HepG2 (cell line): ENCODE results near the gene PSKH1. TPM values are rescaled to one million over a fixed set of nuclear protein-coding genes. Genes with fewer than 3 reads are reported as not detected.
A peak's percentile ranks its signal among the peaks of the same experiment; 100 is the strongest.

Source experiments
- ARNT2 ChIP-seq: sonication (generic); formaldehyde crosslinking; IDR thresholded peaks from 2 replicates; pipeline ENCODE4 v1.8.0; 2022; ENCODE audit warnings: mild to moderate bottlenecking, low read depth, missing genetic modification reagents, moderate library complexity
- ATRX ChIP-seq: sonication (generic); formaldehyde crosslinking; IDR thresholded peaks from 2 replicates; pipeline ENCODE4 v1.4.0; 2020; ENCODE audit warnings: missing genetic modification reagents, borderline replicate concordance
- KDM2A ChIP-seq: sonication (generic); formaldehyde crosslinking; IDR thresholded peaks from 2 replicates; pipeline ENCODE4 v1.4.0; 2020; ENCODE audit warnings: low read depth, missing genetic modification reagents, borderline replicate concordance
- SOX6 ChIP-seq, 2 experiments: fragments of 450-650 bp in 1 of 2; sonication (generic) in 1 of 2; formaldehyde crosslinking in 1 of 2; IDR thresholded peaks; 2 replicates each; pipeline versions ENCODE4 v1.4.0 to v1.6.1; 2017 to 2020; ENCODE audit warnings: antibody characterized with exemption in 1 of 2, mild to moderate bottlenecking in 1 of 2, missing genetic modification reagents in 1 of 2
- polyA plus RNA-seq, 8 experiments: library from polyadenylated mRNA; depleted of rRNA in 3 of 8; stranded (reverse) in 7 of 8; unstranded in 1 of 8; fragments of >200 nt; fragmentation: Illumina TruSeq in 4 of 8; extraction: Trizol in 4 of 8; gene quantifications; 2 replicates each; pipeline versions ENCODE4 v1.2.1 to v1.2.3, GENCODE V29; 2011 to 2016; ENCODE audit warnings: low read depth in 4 of 8, missing spikeins in 1 of 8, mixed read lengths in 1 of 8; ENCODE audit not compliant: insufficient read depth in 1 of 8
- total RNA-seq, 5 experiments: library from RNA; depleted of rRNA; stranded (reverse); fragments of >200 nt; fragmentation: Illumina TruSeq; extraction: Trizol; gene quantifications; 2 replicates each; pipeline ENCODE4 v1.2.3, GENCODE V29; 2016; ENCODE audit warnings: low read depth in 1 of 5
- TF ChIP-seq, protein P1 (sequence below): sonication (generic); formaldehyde crosslinking; IDR thresholded peaks from 2 replicates; pipeline ENCODE4 v1.5.0; 2020; ENCODE audit warnings: missing genetic modification reagents
- TF ChIP-seq, protein P2 (sequence below): sonication (generic); formaldehyde crosslinking; IDR thresholded peaks from one replicate; pipeline ENCODE4 v1.5.1; 2020; ENCODE audit warnings: mild to moderate bottlenecking, missing genetic modification reagents; ENCODE audit errors: not compliant biosample characterization
- TF ChIP-seq, protein P3 (sequence below): sonication (generic); formaldehyde crosslinking; IDR thresholded peaks from 2 replicates; pipeline ENCODE4 v1.4.0; 2020; ENCODE audit warnings: missing genetic modification reagents, borderline replicate concordance
- TF ChIP-seq, protein P4 (sequence below): sonication (generic); formaldehyde crosslinking; IDR thresholded peaks from 2 replicates; pipeline ENCODE4 v1.4.0; 2020; ENCODE audit warnings: missing genetic modification reagents, borderline replicate concordance

Gene PSKH1
- total and polyA plus RNA-seq, 2 of the 13 experiments (the other 11 are each of a cell fraction or from before 2014, with no cell fraction given): 8.4 to 19.1 TPM

DNA sequence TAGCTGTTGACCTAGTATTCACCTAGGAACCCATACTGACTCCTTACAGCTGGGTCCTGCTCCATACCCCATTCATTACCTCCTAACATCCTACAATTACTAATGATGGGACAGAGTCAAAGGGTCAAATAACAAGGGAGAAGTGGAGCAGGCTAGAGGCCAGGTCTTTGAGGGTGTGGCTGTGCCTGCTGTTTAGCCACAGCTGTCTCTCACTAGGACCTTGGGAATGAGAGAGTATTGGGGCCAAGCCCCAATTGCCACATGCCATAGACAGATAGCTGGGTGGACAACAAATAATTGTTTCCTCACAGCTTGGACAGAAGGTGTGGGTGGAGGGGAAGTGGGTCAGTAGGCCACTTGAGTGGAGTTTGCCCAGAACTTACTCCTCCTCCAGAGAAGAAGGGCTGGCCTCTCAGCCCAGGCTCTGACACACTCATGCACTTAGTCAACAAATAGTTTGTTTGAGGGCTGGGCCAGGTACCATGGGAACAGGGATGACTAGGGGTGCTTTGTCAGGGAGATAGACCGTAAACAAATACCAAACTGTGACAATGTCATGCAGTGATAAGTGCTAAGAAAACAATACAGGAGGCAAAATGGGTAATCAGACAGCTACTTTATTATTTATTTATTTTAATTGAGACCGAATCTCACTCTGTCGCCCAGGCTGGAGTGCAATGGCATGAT lies 35.4 kb upstream of the PSKH1 start (continued):
- TF ChIP-seq, protein P1, sequence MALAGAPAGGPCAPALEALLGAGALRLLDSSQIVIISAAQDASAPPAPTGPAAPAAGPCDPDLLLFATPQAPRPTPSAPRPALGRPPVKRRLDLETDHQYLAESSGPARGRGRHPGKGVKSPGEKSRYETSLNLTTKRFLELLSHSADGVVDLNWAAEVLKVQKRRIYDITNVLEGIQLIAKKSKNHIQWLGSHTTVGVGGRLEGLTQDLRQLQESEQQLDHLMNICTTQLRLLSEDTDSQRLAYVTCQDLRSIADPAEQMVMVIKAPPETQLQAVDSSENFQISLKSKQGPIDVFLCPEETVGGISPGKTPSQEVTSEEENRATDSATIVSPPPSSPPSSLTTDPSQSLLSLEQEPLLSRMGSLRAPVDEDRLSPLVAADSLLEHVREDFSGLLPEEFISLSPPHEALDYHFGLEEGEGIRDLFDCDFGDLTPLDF (CRISPR knock-in tag): no peak
- TF ChIP-seq SOX6 (IDR thresholded peaks at IDR 0.05) (no peak), SOX6 (CRISPR knock-in tag; IDR thresholded peaks at IDR 0.05) (peak; percentile 90), ARNT2 (CRISPR knock-in tag) (no peak), ATRX (CRISPR knock-in tag) (no peak), KDM2A (CRISPR knock-in tag) (peak; percentile 52)
- TF ChIP-seq, protein P2, sequence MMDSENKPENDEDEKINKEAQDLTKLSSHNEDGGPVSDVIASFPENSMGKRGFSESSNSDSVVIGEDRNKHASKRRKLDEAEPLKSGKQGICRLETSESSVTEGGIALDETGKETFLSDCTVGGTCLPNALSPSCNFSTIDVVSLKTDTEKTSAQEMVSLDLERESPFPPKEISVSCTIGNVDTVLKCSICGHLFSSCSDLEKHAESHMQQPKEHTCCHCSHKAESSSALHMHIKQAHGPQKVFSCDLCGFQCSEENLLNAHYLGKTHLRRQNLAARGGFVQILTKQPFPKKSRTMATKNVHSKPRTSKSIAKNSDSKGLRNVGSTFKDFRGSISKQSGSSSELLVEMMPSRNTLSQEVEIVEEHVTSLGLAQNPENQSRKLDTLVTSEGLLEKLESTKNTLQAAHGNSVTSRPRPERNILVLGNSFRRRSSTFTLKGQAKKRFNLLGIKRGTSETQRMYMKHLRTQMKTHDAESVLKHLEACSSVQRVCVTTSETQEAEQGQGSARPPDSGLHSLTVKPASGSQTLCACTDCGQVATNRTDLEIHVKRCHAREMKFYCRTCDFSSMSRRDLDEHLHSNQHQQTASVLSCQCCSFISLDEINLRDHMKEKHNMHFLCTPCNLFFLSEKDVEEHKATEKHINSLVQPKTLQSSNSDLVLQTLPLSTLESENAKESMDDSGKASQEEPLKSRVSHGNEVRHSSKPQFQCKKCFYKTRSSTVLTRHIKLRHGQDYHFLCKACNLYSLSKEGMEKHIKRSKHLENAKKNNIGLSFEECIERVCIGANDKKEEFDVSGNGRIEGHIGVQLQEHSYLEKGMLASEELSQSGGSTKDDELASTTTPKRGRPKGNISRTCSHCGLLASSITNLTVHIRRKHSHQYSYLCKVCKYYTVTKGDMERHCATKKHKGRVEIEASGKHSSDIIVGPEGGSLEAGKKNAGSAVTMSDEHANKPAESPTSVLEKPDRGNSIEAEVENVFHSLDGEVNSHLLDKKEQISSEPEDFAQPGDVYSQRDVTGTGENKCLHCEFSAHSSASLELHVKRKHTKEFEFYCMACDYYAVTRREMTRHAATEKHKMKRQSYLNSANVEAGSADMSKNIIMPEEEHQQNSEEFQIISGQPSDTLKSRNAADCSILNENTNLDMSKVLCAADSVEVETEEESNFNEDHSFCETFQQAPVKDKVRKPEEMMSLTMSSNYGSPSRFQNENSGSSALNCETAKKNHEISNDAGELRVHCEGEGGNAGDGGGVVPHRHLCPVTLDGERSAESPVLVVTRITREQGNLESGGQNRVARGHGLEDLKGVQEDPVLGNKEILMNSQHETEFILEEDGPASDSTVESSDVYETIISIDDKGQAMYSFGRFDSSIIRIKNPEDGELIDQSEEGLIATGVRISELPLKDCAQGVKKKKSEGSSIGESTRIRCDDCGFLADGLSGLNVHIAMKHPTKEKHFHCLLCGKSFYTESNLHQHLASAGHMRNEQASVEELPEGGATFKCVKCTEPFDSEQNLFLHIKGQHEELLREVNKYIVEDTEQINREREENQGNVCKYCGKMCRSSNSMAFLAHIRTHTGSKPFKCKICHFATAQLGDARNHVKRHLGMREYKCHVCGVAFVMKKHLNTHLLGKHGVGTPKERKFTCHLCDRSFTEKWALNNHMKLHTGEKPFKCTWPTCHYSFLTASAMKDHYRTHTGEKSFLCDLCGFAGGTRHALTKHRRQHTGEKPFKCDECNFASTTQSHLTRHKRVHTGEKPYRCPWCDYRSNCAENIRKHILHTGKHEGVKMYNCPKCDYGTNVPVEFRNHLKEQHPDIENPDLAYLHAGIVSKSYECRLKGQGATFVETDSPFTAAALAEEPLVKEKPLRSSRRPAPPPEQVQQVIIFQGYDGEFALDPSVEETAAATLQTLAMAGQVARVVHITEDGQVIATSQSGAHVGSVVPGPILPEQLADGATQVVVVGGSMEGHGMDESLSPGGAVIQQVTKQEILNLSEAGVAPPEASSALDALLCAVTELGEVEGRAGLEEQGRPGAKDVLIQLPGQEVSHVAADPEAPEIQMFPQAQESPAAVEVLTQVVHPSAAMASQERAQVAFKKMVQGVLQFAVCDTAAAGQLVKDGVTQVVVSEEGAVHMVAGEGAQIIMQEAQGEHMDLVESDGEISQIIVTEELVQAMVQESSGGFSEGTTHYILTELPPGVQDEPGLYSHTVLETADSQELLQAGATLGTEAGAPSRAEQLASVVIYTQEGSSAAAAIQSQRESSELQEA (CRISPR knock-in tag): no peak
- TF ChIP-seq, protein P3, sequence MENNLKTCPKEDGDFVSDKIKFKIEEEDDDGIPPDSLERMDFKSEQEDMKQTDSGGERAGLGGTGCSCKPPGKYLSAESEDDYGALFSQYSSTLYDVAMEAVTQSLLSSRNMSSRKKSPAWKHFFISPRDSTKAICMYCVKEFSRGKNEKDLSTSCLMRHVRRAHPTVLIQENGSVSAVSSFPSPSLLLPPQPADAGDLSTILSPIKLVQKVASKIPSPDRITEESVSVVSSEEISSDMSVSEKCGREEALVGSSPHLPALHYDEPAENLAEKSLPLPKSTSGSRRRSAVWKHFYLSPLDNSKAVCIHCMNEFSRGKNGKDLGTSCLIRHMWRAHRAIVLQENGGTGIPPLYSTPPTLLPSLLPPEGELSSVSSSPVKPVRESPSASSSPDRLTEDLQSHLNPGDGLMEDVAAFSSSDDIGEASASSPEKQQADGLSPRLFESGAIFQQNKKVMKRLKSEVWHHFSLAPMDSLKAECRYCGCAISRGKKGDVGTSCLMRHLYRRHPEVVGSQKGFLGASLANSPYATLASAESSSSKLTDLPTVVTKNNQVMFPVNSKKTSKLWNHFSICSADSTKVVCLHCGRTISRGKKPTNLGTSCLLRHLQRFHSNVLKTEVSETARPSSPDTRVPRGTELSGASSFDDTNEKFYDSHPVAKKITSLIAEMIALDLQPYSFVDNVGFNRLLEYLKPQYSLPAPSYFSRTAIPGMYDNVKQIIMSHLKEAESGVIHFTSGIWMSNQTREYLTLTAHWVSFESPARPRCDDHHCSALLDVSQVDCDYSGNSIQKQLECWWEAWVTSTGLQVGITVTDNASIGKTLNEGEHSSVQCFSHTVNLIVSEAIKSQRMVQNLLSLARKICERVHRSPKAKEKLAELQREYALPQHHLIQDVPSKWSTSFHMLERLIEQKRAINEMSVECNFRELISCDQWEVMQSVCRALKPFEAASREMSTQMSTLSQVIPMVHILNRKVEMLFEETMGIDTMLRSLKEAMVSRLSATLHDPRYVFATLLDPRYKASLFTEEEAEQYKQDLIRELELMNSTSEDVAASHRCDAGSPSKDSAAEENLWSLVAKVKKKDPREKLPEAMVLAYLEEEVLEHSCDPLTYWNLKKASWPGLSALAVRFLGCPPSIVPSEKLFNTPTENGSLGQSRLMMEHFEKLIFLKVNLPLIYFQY (CRISPR knock-in tag): no peak
- TF ChIP-seq, protein P4, sequence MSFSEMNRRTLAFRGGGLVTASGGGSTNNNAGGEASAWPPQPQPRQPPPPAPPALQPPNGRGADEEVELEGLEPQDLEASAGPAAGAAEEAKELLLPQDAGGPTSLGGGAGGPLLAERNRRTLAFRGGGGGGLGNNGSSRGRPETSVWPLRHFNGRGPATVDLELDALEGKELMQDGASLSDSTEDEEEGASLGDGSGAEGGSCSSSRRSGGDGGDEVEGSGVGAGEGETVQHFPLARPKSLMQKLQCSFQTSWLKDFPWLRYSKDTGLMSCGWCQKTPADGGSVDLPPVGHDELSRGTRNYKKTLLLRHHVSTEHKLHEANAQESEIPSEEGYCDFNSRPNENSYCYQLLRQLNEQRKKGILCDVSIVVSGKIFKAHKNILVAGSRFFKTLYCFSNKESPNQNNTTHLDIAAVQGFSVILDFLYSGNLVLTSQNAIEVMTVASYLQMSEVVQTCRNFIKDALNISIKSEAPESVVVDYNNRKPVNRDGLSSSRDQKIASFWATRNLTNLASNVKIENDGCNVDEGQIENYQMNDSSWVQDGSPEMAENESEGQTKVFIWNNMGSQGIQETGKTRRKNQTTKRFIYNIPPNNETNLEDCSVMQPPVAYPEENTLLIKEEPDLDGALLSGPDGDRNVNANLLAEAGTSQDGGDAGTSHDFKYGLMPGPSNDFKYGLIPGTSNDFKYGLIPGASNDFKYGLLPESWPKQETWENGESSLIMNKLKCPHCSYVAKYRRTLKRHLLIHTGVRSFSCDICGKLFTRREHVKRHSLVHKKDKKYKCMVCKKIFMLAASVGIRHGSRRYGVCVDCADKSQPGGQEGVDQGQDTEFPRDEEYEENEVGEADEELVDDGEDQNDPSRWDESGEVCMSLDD (CRISPR knock-in tag): no peak
